Activated CD8-positive, alpha-beta memory T cell treated with anti-CD3 and anti-CD28 coated beads for 36 hours (primary cell): ENCODE measurements around the gene FREY1. TPM values are rescaled to one million over a fixed set of nuclear protein-coding genes. Genes with fewer than 3 reads are reported as not detected.

Experiments used
- CTCF ChIA-PET: fragments of 350-600 bp; sonication (Branson Sonifier 250); formaldehyde crosslinking; loops from one replicate; lab custom pipeline; 2021; ENCODE audit warnings: antibody characterized with exemption; lab: Charles Lee
- POLR2A ChIA-PET: fragments of 350-600 bp; sonication (Branson Sonifier 250); formaldehyde crosslinking; loops from one replicate; lab custom pipeline; 2021; ENCODE audit warnings: antibody characterized with exemption; lab: Charles Lee
- total RNA-seq, 2 experiments: library from RNA; stranded (reverse); gene quantifications; one replicate each; pipeline ENCODE4 v1.2.3, GENCODE V29; 2021

Gene FREY1
- total RNA-seq, 2 experiments from 2014 or later, result 1.1 to 1.2 TPM

- POLR2A ChIA-PET, result no interaction called here
Measured at GRCh38 chr11:45884596-45885185, 22.4 kb downstream of the FREY1 start.

DNA sequence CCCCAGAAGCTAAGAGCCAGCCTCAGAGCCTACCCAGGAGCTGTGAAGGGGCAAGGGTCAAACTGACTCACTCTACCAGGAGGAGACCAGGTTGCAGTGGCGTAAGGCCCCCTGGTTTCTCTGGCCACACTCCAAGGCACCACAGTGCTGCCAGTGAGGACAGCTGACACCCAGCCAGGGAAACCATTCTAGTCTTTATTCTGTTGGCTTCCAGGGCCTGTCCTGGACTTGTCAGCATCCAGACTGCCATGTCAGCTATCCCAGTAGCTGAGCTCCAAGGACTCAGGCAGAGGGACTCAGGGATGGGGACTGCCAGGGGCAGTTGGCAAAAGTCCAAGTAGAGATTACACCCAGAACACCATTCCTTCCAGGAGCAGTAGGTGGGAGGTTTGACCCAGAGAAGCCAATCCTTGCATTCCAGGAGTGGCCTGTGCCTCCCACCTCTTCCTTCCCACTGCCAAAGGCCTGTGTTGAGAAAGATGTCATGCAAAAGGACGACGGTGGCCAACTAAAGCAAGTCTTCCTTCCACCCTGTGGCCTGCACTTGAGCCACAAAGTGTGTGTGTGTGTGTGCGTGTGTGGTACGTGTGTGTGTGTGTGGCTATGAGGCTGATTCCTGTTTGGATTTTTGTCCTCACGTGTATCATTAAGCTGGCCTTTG lies 25.2 kb downstream of the FREY1 start:
- ChIA-PET POLR2A (no interaction called here), CTCF (no interaction called here)

More at GRCh38 chr11:45884596-45885185, 22.4 kb downstream of the FREY1 start:
- CTCF ChIA-PET, result no interaction called here

- ChIA-PET POLR2A (no interaction called here), CTCF (no interaction called here)
Measured at GRCh38 chr11:45880772-45881570, 26.1 kb downstream of the FREY1 start.

DNA sequence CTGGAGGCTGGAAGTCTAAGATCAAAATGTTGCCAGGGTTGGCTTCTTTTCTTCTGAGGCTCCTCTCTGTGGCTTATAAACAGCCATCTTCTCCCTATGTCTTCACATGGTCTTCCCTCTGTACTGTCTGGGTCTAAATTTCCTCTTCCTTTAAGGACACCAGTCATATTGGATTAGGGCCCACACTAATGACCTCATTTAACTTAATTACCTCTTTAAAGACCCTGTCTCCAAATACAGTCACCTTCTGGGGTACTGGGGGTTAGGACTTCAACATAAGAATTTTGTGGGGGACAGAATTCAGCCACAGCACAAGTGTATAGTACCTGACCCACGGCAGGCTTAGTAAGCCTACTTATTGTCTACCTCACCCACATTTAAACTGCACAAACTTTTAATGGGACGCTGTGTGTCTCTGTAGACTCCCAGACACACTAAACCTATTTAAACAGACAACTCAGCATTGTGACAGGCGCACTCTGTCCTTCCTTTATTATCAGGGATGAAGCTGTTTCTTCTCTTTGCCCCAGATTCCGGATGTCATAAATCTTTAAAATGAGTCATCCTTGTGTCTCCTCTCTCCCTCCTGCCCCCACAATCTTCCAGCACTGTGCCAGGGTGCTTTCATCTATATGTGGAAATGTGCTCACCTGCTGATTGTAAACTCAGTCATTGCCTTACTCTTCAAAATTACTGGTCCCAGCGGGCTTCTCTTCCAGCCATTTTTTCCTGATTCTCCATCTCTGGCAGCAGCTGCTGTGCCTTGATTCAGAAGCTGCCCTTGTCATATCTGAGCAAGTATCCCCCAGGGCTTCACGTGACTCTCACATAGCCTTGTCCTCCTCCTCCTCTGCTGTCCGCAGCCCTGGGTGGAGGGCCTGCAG lies 27.0 kb downstream of the FREY1 start:
- CTCF ChIA-PET, result interaction anchor here (1.2 kb wide), 1 partner anchor 50 kb away, joined by 3 read pairs; no protein-coding TSS in a partner anchor
- POLR2A ChIA-PET, result no interaction called here

- POLR2A ChIA-PET, result no interaction called here
- CTCF ChIA-PET, result no interaction called here
Measured at GRCh38 chr11:45877845-45878244, 29.2 kb downstream of the FREY1 start.

GRCh38 chr11:45877221-45877620 lies 29.9 kb downstream of the FREY1 start:
- CTCF ChIA-PET, result no interaction called here
- POLR2A ChIA-PET, result no interaction called here

DNA sequence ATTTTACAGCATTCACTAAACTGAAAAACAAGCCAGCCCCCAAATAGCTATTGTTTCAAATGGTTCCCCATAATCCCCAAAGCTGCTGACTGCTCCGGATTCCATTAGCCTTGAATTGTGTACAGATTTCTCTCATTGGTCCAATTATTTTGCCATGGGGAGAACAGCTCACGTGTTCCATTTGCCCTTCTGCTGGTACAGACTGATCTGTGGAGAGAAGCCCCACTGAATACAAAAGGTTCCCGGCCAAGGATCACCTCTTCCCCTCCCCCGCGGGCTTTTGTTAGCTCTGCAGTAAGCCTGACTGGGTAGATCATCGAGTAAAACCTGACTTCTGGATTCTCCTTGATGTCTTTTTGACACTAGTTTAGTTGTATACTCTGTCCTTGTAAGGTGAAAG lies 30.7 kb downstream of the FREY1 start:
- ChIA-PET CTCF (no interaction called here), POLR2A (no interaction called here)

GRCh38 chr11:45872651-45873356 lies 34.3 kb downstream of the FREY1 start:
- CTCF ChIA-PET, result no interaction called here
- POLR2A ChIA-PET, result interaction anchor here (0.5 kb wide), 1 partner anchor 24 kb away, joined by 4 read pairs; no protein-coding TSS in a partner anchor

DNA sequence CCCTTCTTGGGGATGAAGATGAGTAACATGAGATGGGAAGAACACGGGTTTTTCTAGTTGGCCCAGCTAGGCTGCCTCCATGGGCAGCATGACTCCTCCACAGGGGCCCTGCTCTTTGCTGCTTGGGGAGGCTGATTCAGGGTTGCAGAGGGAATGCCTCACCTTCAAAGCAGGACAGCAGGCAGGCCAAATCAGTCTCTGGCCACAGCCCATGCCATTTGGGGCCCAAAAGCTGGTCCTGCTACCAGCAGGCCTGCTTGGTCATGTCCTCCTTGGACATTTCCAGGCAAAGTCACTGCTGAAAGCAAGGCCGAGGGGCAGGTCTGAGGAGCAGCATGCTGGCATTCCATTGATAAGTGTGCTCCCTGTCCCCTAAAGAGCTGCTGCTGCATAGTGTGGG lies 35.4 kb downstream of the FREY1 start:
- POLR2A ChIA-PET, result no interaction called here
- CTCF ChIA-PET, result interaction anchor here (1.2 kb wide), 1 partner anchor 21 kb away, joined by 3 read pairs; no protein-coding TSS in a partner anchor

DNA sequence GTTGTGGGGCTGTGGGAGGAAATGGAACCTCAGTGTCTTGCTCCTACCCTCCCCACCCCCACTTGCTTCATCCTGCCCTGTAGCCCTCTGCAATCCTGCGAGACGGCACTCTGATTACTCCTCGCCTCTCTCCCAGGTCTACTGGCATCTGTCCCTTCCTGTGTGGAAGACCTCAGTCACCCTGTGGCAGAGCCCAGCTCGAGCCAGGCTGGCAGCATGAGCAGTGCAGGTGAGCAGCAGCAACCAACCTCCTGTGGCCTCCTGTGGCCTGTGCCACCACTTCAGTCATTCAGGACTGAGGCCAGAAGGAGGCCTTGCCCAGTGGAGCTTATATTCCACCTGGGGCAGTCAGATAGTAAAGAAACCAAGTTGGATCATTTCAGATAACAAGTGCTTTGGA lies 36.4 kb downstream of the FREY1 start:
- ChIA-PET POLR2A (no interaction called here), CTCF (no interaction called here)

DNA sequence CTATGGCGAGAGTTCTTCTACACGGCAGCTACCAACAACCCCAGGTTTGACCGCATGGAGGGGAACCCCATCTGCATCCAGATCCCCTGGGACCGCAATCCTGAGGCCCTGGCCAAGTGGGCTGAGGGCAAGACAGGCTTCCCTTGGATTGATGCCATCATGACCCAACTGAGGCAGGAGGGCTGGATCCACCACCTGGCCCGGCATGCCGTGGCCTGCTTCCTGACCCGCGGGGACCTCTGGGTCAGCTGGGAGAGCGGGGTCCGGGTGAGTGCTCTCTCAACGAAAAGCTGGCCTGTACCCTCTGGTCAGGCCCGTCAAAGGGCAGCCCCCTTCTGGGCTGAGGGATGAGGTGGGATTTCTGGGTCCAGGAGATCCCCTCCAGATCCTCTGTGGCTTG lies 37.5 kb downstream of the FREY1 start:
- POLR2A ChIA-PET, result no interaction called here
- CTCF ChIA-PET, result no interaction called here

- ChIA-PET POLR2A (no interaction called here), CTCF (interaction anchor here (1.7 kb wide), 1 partner anchor 10 kb away, joined by 4 read pairs; no protein-coding TSS in a partner anchor)
Measured at GRCh38 chr11:45864041-45864440, 43.0 kb downstream of the FREY1 start.

DNA sequence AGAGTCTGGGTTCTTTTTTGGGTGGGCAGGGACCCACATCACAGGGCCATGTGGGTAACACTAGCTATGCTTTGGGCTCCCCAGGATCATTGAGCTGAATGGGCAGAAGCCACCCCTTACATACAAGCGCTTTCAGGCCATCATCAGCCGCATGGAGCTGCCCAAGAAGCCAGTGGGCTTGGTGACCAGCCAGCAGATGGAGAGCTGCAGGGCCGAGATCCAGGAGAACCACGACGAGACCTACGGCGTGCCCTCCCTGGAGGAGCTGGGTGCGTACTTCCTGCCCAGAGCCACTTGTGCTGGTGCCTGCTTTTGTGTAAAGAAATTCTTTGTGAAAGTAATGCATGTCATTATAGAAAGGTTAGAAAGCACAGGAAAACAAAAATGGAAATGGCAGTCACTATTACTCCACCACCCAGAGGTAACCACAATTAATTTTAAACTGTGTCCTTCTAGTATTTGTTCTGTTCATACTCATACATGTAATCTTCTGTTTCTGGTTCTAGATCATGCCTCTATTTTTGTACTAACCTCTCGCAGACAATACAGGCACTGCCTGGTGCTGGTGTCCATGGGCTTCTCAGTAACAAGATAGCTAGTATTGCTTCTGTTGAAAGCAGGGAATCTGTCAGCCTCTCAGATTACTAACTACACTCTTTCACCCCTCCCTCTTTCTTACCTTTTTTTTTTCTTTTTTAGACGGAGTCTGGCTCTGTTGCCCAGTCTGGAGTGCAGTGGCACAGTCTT lies 46.1 kb downstream of the FREY1 start:
- ChIA-PET CTCF (no interaction called here), POLR2A (no interaction called here)

DNA sequence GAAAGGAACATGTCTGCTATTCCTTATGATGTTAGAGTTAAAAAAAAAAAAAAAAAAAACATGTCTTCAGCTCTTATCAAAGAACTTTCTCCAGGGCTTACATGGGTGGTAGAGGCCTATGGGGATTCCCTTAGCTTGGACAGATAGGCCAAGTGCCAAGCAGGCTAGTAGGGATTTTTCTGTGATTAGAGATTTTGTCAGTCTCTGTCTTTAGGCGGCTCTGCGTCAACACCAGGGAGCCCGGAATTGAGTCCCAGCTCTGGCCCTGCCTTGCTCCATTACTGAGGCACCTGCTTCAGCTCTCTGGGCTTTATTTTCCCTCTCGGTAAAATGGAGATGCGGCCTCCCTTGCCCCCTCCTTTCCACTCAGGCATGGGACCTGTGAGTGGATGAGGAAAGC lies 46.7 kb downstream of the FREY1 start:
- POLR2A ChIA-PET, result no interaction called here

DNA sequence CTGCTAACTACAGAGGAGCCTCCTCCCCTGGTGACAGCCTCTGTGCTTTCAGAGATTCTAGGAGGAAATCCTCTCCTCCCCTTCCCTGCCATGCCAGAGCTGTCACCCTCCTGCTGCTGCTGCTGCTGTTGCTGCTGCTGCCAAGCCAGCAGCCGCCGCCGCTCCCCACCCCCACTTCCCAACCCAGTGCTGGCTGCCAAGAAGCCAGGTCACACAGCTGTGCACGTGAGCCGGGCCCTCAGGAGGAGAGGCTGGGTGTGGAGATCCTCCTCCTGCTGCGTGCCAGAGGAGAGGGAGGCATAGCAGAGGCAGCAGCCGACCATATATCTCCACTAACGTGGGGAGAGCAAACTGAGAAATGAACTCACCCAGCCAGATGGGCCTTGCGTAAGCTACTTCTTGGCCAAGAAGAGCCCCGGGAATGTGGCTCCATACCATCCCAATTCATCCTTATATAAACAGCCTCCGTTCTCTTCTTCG lies 47.4 kb downstream of the FREY1 start:
- CTCF ChIA-PET, result interaction anchor here (1.5 kb wide), 1 partner anchor 16 kb away, joined by 6 read pairs; no protein-coding TSS in a partner anchor
- POLR2A ChIA-PET, result no interaction called here

More for the DNA sequence above, 46.7 kb downstream of the FREY1 start:
- CTCF ChIA-PET, result interaction anchor here (1.5 kb wide), 1 partner anchor 17 kb away, joined by 6 read pairs; no protein-coding TSS in a partner anchor

GRCh38 chr11:45858751-45859398 lies 48.2 kb downstream of the FREY1 start:
- POLR2A ChIA-PET, result no interaction called here
- CTCF ChIA-PET, result interaction anchor here (1.5 kb wide), 1 partner anchor 16 kb away, joined by 6 read pairs; no protein-coding TSS in a partner anchor

- ChIA-PET POLR2A (no interaction called here), CTCF (no interaction called here)
Measured at GRCh38 chr11:45857961-45858474, 49.1 kb downstream of the FREY1 start.
